ENCODE data around the gene MPP7. TPM values are rescaled to one million over a fixed set of nuclear protein-coding genes. Genes with fewer than 3 reads are reported as not detected.

MPP7 gene
- total RNA-seq = 7.6 TPM

GRCh38 chr10:28302638-28303488 is at the start of gene MPP7:
TSS of gene MPP7 (minus strand) at chr10:28303064. CDS start at chr10:28238604, 64,460 bp downstream.

Small RNAs within 50 kb of the gene (small RNA-seq; reads per million reads assigned to genes)
- gene MIR8086 = not detected

Other genes with a start within 250 kb of the MPP7 start
- gene WAC, start 230.1 kb upstream of the MPP7 start, total RNA-seq = 97.1 TPM

Measured in diencephalon (tissue), 1 donor.